Astrocyte (in vitro differentiated cells and primary cell): Measurements from ENCODE around the gene SPDYE2.
"Not testable (repeated sequence)": the region's sequence is repeated elsewhere in the genome, so short reads cannot be mapped to it uniquely, and the experiment has no call there.

Experiments
- CTCF ChIP-seq: IDR thresholded peaks from 2 replicates; pipeline ENCODE4 v1.5.1; 2011; ENCODE audit warnings: low read depth, mild to moderate bottlenecking, inconsistent platforms, low read length, moderate library complexity; ENCODE audit not compliant: insufficient read depth
- EZH2 ChIP-seq: IDR thresholded peaks from 2 replicates; pipeline ENCODE4 v1.6.1; 2012; ENCODE audit warnings: mild to moderate bottlenecking, low read length, inconsistent platforms; ENCODE audit not compliant: insufficient read depth

- not testable (repeated sequence) for TF ChIP-seq CTCF, EZH2
Observed at GRCh38 chr7:102574607-102575006, 23.6 kb downstream of the SPDYE2 start.
